Body of pancreas (tissue), 4 donors: ENCODE data around the gene UCK1.
A peak's percentile ranks its signal among the peaks of the same experiment; 100 is the strongest.

Experiments used
- CTCF ChIP-seq, 7 experiments: fragments of 450-650 bp in 4 of 7; fragments of 200-600 bp in 3 of 7; sonication (generic) in 3 of 7; IDR thresholded peaks; one replicate each; pipeline ENCODE4 v1.5.1; 2016 to 2019; ENCODE audit warnings: antibody characterized with exemption in 7 of 7
- POLR2A ChIP-seq, 3 donors: fragments of 450-650 bp; IDR thresholded peaks; one replicate each; pipeline ENCODE4 v1.6.1; 2016; ENCODE audit warnings: antibody characterized with exemption in 3 of 3, mild to moderate bottlenecking in 2 of 3

DNA sequence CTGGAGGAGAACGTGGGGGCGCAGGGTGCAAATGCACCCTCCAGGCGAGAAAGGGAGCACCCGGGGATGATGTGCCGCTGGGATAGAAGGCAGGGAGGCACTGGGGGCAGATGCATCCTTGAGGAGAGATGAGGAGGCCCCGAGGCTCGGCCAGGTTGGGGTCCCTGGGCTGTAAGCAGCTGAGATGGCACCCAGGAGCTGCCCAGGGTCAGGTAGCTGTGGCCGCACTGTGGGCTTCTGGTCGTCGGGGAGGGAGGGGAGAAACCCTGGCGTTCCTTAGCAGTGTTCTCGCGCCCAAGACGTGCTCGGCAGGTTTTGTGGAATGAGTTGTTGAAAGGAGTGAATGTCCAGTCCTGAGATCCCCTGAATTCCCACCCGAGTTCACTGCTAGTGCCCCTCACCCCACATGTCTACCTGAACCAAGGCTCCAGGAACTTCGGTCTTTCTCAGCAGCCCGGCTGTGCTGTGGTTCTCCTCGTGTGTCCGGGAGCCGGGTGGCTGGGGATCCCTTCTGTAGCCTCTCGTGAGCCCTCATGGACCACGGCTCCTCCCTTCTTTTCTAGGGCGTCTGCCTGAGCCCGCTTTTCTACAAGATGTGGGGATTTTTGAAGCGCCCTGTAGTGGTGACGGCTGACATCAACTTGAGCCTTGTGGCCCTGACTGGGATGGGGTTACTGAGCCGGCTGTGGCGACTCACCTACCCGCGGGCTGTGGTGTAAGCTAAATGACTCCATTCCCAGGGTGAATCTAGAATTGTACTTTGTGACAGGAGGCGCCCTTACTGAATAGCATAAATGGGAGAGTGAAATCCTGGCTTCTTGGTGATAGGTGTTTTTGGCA is 27.2 kb downstream of the UCK1 start:
- TF ChIP-seq CTCF (IDR thresholded peaks at IDR 0.05) (peak in 1 of 7 experiments; percentile 6), POLR2A (IDR thresholded peaks at IDR 0.05) (no peak)
